Measurements from ENCODE around the gene SSPN. TPM values are rescaled to one million over a fixed set of nuclear protein-coding genes. Genes with fewer than 3 reads are reported as not detected.

The SSPN gene
- total RNA-seq, 2 experiments from 2014 or later: not detected

- intact Hi-C loops (cut with DNase I, micrococcal nuclease): no loop called here
- no peaks in the 10 kb centered on the region for H3K36me3 Mint-ChIP-seq (ENCODE audit: low read depth)
- CTCF ChIA-PET: interaction anchor here (0.6 to 2.0 kb wide), 2 partner anchors 9 to 165 kb away, joined by 3 to 8 read pairs; no protein-coding TSS in a partner anchor
- ATAC-seq (peak; percentile 50), DNase-seq (peak; percentile 41)
- H3K4me3 Mint-ChIP-seq: no peak overlapping the region
- peak overlapping the region; percentile 30 for H3K27ac Mint-ChIP-seq
- H3K27me3 Mint-ChIP-seq: peaks cover 7% of the 10 kb centered on the region
- no peaks in the 10 kb centered on the region for H3K9me3 Mint-ChIP-seq (ENCODE audit: low read depth)
- peaks cover 24% of the 10 kb centered on the region for H3K4me1 Mint-ChIP-seq
- POLR2A ChIA-PET: interaction anchor here (0.7 kb wide), 1 partner anchor 213 kb away, joined by 3 read pairs; no protein-coding TSS in a partner anchor
These were observed 102.2 kb downstream of the SSPN start for GRCh38 chr12:26297396-26298070.

- Mint-ChIP-seq H3K4me3 (no peak overlapping the region), H3K36me3 (ENCODE audit: low read depth) (no peaks in the 10 kb centered on the region), H3K27ac (no peak overlapping the region), H3K27me3 (peaks cover 9% of the 10 kb centered on the region), H3K9me3 (ENCODE audit: low read depth) (no peaks in the 10 kb centered on the region), H3K4me1 (peaks cover 24% of the 10 kb centered on the region)
- intact Hi-C loops (cut with DNase I, micrococcal nuclease): loop anchor here (1.0 kb wide), 1 partner anchor 25 kb away; no protein-coding TSS in a partner anchor
- ChIA-PET CTCF (interaction anchor here (1.1 to 2.0 kb wide), 2 partner anchors 11 to 14 kb away, joined by 4 to 8 read pairs; no protein-coding TSS in a partner anchor), POLR2A (no interaction called here)
- DNase-seq (no peak), ATAC-seq (peak; percentile 96)
These were observed 103.6 kb downstream of the SSPN start for GRCh38 chr12:26298785-26299621.

- ChIA-PET POLR2A (no interaction called here), CTCF (no interaction called here)
- no peak for DNase-seq
- Mint-ChIP-seq H3K4me1 (peaks cover 24% of the 10 kb centered on the region), H3K27me3 (peaks cover 10% of the 10 kb centered on the region), H3K27ac (no peak overlapping the region), H3K4me3 (no peak overlapping the region), H3K36me3 (ENCODE audit: low read depth) (no peaks in the 10 kb centered on the region), H3K9me3 (ENCODE audit: low read depth) (no peaks in the 10 kb centered on the region)
- intact Hi-C loops (cut with DNase I, micrococcal nuclease): loop anchor here (1.0 kb wide), 1 partner anchor 25 kb away; no protein-coding TSS in a partner anchor
- no peak for ATAC-seq
These were observed 104.4 kb downstream of the SSPN start for GRCh38 chr12:26299751-26300150.

Other genes with a start within 250 kb of the SSPN start
- 1 to 10 TPM; 1.2 to 1.3 TPM for gene RASSF8, start 236.9 kb upstream of the SSPN start, total RNA-seq
- not detected for gene BHLHE41, start 70.5 kb upstream of the SSPN start, total RNA-seq

Measured in activated CD4-positive, alpha-beta T cell treated with anti-CD3 and anti-CD28 coated beads for 36 hours (primary cell).